Neutrophil (primary cell): ENCODE data around the gene PCDH10.

ENCODE experiments used
- H3K27ac ChIP-seq: fragments of 200-600 bp; sonication (generic); 2 replicates; pipeline ENCODE4 v1.5.1; 2016; ENCODE audit warnings: mild to moderate bottlenecking, moderate library complexity
- H3K27me3 ChIP-seq: fragments of 200-600 bp; sonication (generic); 2 replicates; pipeline ENCODE4 v1.6.0; 2016; ENCODE audit warnings: mild to moderate bottlenecking
- H3K36me3 ChIP-seq: fragments of 200-600 bp; sonication (generic); 2 replicates; pipeline ENCODE4 v1.5.1; 2017
- H3K4me1 ChIP-seq, 2 experiments: fragments of 200-600 bp in 1 of 2; sonication (generic) in 1 of 2; 1 replicate in 1 of 2; 2 replicates in 1 of 2; pipeline versions ENCODE4 v1.5.1 to v1.6.1; 2013 to 2016; ENCODE audit warnings: low read depth in 1 of 2, low read length in 1 of 2, mild to moderate bottlenecking in 1 of 2, moderate library complexity in 1 of 2; ENCODE audit not compliant: control insufficient read depth in 1 of 2, insufficient read depth in 1 of 2
- H3K4me3 ChIP-seq, 2 experiments: fragments of 200-600 bp in 1 of 2; sonication (generic) in 1 of 2; 1 replicate in 1 of 2; 2 replicates in 1 of 2; pipeline ENCODE4 v1.5.1; 2013 to 2016; ENCODE audit warnings: low read depth in 1 of 2, low read length in 1 of 2, mild to moderate bottlenecking in 1 of 2, moderate library complexity in 1 of 2
- H3K9me3 ChIP-seq: fragments of 200-600 bp; sonication (generic); 2 replicates; pipeline ENCODE4 v1.5.1; 2016
- TF ChIP-seq, protein P1 (sequence below): fragments of 200-600 bp; sonication (generic); IDR thresholded peaks from 2 replicates; pipeline ENCODE4 v1.5.1; 2016; ENCODE audit warnings: antibody characterized with exemption

PCDH10 gene

GRCh38 chr4:133156556-133156955, 7.5 kb downstream of the PCDH10 start:
- H3K36me3 ChIP-seq: no peaks in the 10 kb centered on the region
- TF ChIP-seq, protein P1, sequence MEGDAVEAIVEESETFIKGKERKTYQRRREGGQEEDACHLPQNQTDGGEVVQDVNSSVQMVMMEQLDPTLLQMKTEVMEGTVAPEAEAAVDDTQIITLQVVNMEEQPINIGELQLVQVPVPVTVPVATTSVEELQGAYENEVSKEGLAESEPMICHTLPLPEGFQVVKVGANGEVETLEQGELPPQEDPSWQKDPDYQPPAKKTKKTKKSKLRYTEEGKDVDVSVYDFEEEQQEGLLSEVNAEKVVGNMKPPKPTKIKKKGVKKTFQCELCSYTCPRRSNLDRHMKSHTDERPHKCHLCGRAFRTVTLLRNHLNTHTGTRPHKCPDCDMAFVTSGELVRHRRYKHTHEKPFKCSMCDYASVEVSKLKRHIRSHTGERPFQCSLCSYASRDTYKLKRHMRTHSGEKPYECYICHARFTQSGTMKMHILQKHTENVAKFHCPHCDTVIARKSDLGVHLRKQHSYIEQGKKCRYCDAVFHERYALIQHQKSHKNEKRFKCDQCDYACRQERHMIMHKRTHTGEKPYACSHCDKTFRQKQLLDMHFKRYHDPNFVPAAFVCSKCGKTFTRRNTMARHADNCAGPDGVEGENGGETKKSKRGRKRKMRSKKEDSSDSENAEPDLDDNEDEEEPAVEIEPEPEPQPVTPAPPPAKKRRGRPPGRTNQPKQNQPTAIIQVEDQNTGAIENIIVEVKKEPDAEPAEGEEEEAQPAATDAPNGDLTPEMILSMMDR: no peak
- no peaks in the 10 kb centered on the region for H3K9me3 ChIP-seq
- no peak overlapping the region for H3K27ac ChIP-seq
- no peak overlapping the region for H3K4me3 ChIP-seq
- peaks cover 56% of the 10 kb centered on the region for H3K27me3 ChIP-seq
- H3K4me1 ChIP-seq: no peaks in the 10 kb centered on the region

GRCh38 chr4:133157460-133158160, 8.5 kb downstream of the PCDH10 start:
- Histone ChIP-seq H3K27me3 (peaks cover 45% of the 10 kb centered on the region), H3K4me1 (no peaks in the 10 kb centered on the region)
- TF ChIP-seq, protein P1: no peak

DNA sequence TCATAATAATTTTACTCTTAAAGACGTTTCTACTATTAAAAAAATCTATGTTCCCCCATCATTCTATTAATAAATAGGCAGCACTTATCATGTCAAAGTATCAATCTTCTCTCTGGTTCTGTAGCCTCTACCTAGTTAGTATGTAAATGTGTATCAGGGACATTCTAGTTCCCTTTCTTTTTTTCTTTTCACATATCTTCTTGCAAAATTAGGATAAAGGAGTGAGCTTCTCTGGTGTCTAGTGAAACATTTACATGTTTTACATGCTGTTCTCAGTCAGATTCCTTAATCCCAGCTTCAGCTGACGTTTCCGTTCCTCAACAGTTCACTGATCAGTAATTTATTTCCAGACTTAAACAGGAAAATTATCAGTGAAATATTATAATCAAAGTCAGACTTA, 11.8 kb downstream of the PCDH10 start:
- TF ChIP-seq, protein P1: no peak
- no peaks in the 10 kb centered on the region for H3K4me1 ChIP-seq

More at GRCh38 chr4:133157460-133158160, 8.5 kb downstream of the PCDH10 start:
- no peak overlapping the region for H3K4me3 ChIP-seq
- H3K9me3 ChIP-seq: no peaks in the 10 kb centered on the region
- no peak overlapping the region for H3K27ac ChIP-seq
- no peaks in the 10 kb centered on the region for H3K36me3 ChIP-seq

GRCh38 chr4:133161570-133162295, 12.6 kb downstream of the PCDH10 start:
- H3K9me3 ChIP-seq: no peaks in the 10 kb centered on the region
- H3K4me3 ChIP-seq: no peak overlapping the region
- peaks cover 13% of the 10 kb centered on the region for H3K27me3 ChIP-seq
- H3K4me1 ChIP-seq: no peaks in the 10 kb centered on the region
- no peaks in the 10 kb centered on the region for H3K36me3 ChIP-seq
- no peak overlapping the region for H3K27ac ChIP-seq
- TF ChIP-seq, protein P1: no peak

More for the DNA sequence above, 11.8 kb downstream of the PCDH10 start:
- Histone ChIP-seq H3K27ac (no peak overlapping the region), H3K4me3 (no peak overlapping the region), H3K27me3 (peaks cover 16% of the 10 kb centered on the region), H3K9me3 (no peaks in the 10 kb centered on the region), H3K36me3 (no peaks in the 10 kb centered on the region)

DNA sequence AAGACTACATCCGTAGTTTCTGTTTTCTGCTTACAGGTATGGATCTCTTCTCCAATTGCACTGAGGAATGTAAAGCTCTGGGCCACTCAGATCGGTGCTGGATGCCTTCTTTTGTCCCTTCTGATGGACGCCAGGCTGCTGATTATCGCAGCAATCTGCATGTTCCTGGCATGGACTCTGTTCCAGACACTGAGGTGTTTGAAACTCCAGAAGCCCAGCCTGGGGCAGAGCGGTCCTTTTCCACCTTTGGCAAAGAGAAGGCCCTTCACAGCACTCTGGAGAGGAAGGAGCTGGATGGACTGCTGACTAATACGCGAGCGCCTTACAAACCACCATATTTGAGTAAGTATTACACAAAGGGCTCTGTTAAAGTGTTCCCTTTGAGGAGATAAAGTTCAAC, 13.8 kb downstream of the PCDH10 start:
- H3K9me3 ChIP-seq: no peaks in the 10 kb centered on the region
- no peaks in the 10 kb centered on the region for H3K4me1 ChIP-seq
- H3K27me3 ChIP-seq: peaks cover 4% of the 10 kb centered on the region
- TF ChIP-seq, protein P1: no peak
- no peak overlapping the region for H3K4me3 ChIP-seq
- no peaks in the 10 kb centered on the region for H3K36me3 ChIP-seq
- no peak overlapping the region for H3K27ac ChIP-seq
